ENCODE data around the gene PRCC.

The PRCC gene

GRCh38 chr1:156847591-156848460 is 80.5 kb downstream of the PRCC start:
- Mint-ChIP-seq H3K27me3 (peaks cover 81% of the 10 kb centered on the region), H3K27ac (no peak overlapping the region), H3K9me3 (no peaks in the 10 kb centered on the region), H3K36me3 (ENCODE audit: low read depth) (no peaks in the 10 kb centered on the region), H3K4me3 (no peak overlapping the region), H3K4me1 (ENCODE audit: low read depth) (peaks cover 17% of the 10 kb centered on the region)
- intact Hi-C loops (cut with micrococcal nuclease): no loop called here

- Mint-ChIP-seq H3K36me3 (ENCODE audit: low read depth) (no peaks in the 10 kb centered on the region), H3K4me3 (no peak overlapping the region), H3K9me3 (no peaks in the 10 kb centered on the region), H3K4me1 (ENCODE audit: low read depth) (peaks cover 10% of the 10 kb centered on the region), H3K27ac (no peak overlapping the region), H3K27me3 (peaks cover 81% of the 10 kb centered on the region)
- intact Hi-C loops (cut with micrococcal nuclease): no loop called here
These were observed 81.3 kb downstream of the PRCC start for GRCh38 chr1:156848461-156849150.

- Mint-ChIP-seq H3K4me3 (no peak overlapping the region), H3K4me1 (ENCODE audit: low read depth) (peaks cover 10% of the 10 kb centered on the region), H3K9me3 (no peaks in the 10 kb centered on the region), H3K27ac (no peak overlapping the region), H3K36me3 (ENCODE audit: low read depth) (no peaks in the 10 kb centered on the region), H3K27me3 (peaks cover 81% of the 10 kb centered on the region)
- intact Hi-C loops (cut with micrococcal nuclease): no loop called here
These were observed 81.8 kb downstream of the PRCC start for GRCh38 chr1:156849151-156849496.

Measured in dendritic cell treated with granulocyte-macrophage colony-stimulating factor and Interleukin-4, amounts not matched to agents 40 ng/mL and 50 ng/mL, for 4 days (primary cell).